DOHH2 (cell line): ENCODE data around the gene DPP10.

Experiments
- CTCF ChIP-seq: fragments of 200-600 bp; sonication (generic); IDR thresholded peaks from one replicate; pipeline ENCODE4 v1.5.1; 2014; ENCODE audit warnings: antibody characterized with exemption, mild to moderate bottlenecking, low read depth, low read length; ENCODE audit not compliant: poor library complexity, severe bottlenecking
- EZH2phosphoT487 ChIP-seq: fragments of 200-600 bp; sonication (generic); IDR thresholded peaks from 2 replicates; pipeline ENCODE4 v1.6.1; 2017; ENCODE audit warnings: borderline replicate concordance, mild to moderate bottlenecking, antibody characterized with exemption, low read length, moderate library complexity, mixed read lengths

- TF ChIP-seq CTCF (no peak), EZH2phosphoT487 (no peak)
Measured at GRCh38 chr2:114406347-114406746, 36.1 kb upstream of the DPP10 start.
